ENCODE measurements around the gene GTSE1.

Gene GTSE1

GRCh38 chr22:46330426-46330825, 33.8 kb downstream of the GTSE1 start:
- DNase-seq, result no peak

- no peak for DNase-seq
These were observed 34.8 kb downstream of the GTSE1 start for GRCh38 chr22:46331496-46331895.

DNA sequence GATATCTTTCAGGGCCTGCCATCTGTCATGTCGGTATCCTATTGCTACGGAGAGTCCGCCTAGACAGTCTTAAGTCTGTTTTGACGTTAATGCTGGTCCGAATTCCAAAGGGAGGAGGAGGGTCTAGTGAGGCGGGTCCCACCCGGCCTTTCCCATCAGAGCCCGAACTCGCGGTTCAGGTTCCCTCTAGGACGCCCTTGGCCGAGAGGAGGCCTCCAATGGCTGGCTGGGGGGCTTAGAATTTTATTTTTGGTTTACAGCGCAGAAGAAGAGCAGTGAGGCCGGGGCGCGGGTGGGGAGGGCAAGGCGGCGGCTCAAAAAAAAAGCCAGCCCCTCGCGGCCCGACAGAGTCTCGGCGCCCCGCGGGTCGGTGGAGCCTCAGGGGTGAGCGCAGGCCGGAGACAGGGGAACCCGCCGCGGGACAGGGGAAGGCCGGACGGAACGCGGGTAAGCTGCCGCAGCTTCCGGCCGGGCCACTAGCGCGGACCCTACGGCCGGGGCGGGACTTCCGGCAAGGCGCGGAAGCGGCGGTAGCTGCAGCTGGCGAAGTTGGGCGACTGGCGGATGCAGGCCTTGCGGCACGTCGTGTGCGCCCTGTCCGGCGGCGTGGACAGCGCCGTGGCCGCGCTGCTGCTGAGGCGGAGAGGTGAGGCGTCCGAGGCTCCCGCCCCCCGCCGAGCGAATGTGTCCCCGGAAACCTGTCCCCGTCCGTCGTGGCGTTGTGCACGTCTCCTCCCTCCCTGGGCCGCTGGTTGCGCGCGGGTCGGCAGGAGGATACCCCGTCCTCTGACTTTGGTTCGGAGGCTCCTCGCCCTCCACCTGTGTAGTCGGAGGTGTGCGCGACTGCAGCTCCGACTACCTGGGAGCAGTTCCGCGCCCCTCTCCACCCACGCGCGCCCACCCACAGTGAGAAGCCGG, 38.8 kb downstream of the GTSE1 start, which contains the start of gene TRMU:
TSS of gene TRMU (plus strand) at position 514 of the 918 bp plus-strand sequence. CDS start at position 565, 51 bp downstream.
- peak; percentile 80 to 88 for DNase-seq

- peak; percentile 2 to 11 for DNase-seq
These were observed 39.7 kb downstream of the GTSE1 start for GRCh38 chr22:46336119-46337078.

DNA sequence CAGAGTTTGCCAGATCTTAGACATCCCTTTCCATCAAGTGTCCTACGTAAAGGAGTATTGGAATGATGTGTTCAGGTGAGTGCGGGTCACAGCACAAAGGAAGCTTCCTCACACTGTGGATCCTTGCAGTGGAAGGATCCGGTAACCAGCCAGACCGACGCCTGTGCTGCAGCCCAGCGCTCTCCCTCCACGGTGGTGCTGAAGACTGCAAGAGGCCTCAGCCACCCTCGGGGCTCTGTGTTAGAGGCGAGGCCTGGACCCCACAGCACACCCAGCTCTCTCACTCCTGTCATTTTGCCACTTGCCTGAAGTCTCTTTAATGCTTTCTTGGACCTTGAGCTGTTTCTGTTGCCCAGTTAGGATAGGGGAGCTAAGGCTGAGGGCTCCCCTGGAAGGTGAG, 41.2 kb downstream of the GTSE1 start:
- DNase-seq, result no peak

DNA sequence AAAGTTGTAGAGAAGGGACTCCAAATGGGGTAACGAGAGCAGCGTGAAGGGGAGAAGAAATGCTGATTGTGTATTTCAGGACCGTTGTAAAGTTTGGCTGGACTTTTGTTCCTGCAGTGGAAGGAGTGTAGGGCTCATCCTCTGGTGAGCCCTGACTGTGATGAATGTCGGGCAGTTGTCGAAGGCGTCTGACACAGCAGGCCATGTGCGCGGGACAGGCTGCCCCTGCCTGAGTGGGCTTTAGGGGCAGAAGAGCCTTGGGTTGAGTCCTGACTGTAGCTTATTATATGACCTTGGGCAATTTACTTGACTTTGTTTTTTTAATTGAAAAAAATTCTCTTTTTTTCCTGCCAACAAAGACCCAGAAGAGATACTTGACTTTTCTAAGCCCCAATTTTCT, 42.0 kb downstream of the GTSE1 start:
- no peak for DNase-seq

DNA sequence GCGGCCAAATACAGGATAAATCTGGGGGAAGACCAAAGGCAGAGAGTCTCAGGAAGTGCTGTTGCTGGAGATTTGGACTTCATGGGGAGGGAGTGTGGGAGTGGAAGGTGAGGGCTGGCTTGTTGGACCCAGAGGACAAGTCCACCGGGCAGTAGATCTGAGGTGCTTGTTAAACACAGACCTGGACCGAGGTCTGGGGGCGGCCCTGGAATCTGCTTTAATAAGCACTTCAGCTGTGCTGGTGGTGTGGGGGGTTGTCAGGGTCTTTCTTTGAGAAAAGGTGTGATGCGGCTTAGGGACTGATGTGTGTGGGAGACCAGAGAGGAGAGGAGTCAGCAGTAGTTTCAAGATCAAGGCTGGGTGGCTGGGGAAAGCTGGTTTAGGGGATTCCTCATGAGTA, 43.3 kb downstream of the GTSE1 start:
- DNase-seq, result no peak

DNA sequence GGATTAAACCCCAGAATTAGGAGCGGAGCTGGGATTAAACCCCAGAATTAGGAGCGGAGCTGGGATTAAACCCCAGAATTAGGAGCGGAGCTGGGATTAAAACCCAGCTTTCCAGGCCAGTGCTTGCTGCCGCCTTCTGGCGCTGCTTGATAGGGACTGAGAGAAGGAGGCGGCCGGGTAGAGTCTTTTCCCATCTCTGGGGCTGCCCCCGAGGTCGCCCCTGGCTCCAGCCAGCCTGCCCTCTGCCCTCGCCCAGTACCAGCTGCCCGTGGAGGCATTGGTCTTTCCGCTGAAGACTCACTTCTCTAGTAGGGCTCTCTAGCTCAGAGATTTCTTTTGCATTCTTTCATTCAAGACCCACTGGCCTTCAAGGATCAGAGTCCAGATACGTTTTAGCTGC, 44.0 kb downstream of the GTSE1 start:
- no peak for DNase-seq

DNA sequence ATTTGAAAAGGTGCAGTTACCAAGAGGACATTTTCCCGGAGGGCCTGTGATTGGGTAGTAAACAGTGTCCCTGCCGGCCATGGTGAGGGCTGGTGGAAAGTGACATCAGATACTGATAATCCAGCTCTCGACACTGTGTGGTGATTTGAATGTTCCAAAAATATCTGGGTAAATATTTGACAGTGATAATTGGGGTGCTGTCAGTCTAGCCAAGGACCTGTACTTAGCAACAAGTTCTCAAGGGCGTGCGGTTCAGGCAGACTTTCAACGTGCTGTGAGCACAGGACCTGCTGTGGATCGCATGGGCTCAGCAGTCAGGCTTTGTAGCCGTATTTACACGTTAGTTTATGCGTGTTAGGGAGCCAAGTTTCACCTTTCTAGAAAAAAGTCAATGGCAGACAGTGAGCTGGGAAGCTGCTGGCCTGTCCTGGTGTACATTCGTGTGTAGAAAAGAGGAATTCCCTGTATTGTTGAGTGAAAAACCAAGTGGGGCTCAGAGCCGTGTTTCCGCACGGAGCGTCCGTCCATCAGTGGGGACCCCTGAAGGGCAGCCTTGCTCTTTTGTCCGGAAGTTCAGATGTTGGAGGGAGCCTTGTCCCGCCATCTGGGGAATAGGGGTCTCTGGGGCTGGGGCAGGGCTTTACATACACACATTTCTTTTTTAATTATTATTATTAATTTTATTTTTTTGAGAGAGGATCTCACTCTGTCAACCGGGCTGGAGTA, 50.2 kb downstream of the GTSE1 start:
- no peak for DNase-seq

DNA sequence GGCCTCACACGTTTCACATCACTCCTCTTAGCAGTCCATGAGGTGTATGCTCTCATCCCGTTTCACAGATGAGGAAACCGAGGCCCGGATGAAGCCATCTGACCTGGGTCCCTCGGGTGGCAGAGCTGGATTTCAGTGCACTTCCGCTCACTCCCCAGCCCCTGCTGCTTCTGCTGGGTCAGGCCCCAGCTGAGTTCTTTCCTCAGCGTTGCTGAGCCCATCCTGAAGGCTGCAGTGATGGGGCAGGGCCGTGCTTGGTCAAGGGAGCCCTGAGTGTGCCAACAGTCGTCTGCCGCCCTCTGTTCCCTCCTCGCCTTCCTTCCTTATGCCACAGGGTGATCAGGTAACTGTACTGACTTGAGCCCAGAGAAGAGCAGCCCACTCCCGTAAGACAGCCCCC, 51.0 kb downstream of the GTSE1 start:
- DNase-seq, result no peak

- DNase-seq, result no peak
These were observed 51.5 kb downstream of the GTSE1 start for GRCh38 chr22:46348099-46348695.

GRCh38 chr22:46349238-46349637, 52.6 kb downstream of the GTSE1 start:
- no peak for DNase-seq

- DNase-seq, result no peak
These were observed 53.0 kb downstream of the GTSE1 start for GRCh38 chr22:46349681-46350080.

DNA sequence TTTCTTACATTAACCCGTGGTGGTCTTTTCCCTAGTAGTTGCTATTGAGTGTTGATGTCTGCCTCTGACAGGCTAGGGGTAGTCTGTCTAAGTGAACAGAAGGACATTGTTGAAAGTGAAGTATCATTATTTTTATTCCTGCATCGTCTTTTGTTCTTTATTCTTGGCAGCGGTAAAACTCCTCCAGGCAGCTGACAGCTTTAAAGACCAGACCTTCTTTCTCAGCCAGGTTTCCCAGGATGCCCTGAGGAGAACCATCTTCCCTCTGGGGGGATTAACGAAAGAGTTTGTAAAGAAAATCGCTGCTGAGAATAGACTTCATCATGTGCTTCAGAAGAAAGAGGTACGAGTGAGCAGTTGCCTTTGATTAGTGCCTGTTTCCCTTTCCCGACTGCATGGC, 53.5 kb downstream of the GTSE1 start:
- no peak for DNase-seq

GRCh38 chr22:46350646-46351045, 54.0 kb downstream of the GTSE1 start:
- DNase-seq, result no peak

- no peak for DNase-seq
These were observed 54.6 kb downstream of the GTSE1 start for GRCh38 chr22:46351131-46351735.

DNA sequence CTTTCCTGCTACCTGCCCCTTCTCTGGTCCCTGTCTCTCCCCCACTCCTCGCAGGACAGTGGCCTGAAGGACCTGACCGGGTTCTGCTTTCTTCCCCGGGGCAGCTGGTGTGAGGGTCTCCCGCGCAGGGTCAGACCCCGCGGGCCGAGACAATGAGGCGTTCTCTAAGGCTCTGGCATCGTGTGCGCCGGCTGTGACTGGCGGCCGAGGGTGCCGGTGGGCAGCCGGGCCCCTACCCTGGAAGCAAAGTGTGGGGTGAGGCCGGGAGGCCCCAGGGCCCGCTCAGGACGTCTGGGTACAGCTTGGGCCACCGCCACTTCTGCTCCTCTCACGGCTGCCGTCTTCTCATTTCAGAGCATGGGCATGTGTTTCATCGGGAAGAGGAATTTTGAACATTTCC, 55.1 kb downstream of the GTSE1 start:
- DNase-seq, result no peak

DNA sequence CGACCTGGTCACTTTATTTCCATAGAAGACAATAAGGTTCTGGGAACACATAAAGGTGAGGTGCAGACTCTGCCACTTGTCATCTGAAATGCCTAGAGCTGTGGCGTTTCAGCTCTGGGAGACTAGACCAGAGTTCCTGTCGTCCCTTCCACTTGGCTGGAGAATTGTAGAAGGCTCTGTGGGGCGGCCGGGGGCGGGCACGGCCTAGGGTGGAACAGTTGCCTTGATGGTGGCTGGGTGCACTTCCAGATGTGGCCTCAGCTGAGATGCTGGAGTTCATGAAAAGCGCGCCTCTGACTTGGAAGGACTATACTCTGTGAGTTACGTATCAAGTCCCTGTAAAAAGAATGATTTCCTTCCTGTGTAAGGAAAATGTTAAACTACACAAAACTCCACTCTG, 55.6 kb downstream of the GTSE1 start:
- no peak for DNase-seq

GRCh38 chr22:46352691-46353386, 56.2 kb downstream of the GTSE1 start:
- no peak for DNase-seq

GRCh38 chr22:46353483-46354105, 56.9 kb downstream of the GTSE1 start:
- DNase-seq, result no peak

All from inflammatory macrophage treated with lipopolysaccharide for 1 hour (primary cell).